IMR-90 (cell line): ENCODE measurements around the gene ZNF195. TPM values are rescaled to one million over a fixed set of nuclear protein-coding genes. Genes with fewer than 3 reads are reported as not detected.

Experiments
- ATAC-seq: fragments of 200-7000 bp; cut with Tn5 transposase; 2 replicates; pipeline ENCODE4 v1.9.1; 2020; ENCODE audit warnings: low read depth, mild to moderate bottlenecking, moderate library complexity
- BruUV-seq: library from RNA; stranded (reverse); fragments of 400-500 nt; replicated peaks from 2 replicates; lab custom pipeline; 2021; lab: Mats Ljungman, UMichigan
- CTCF ChIA-PET: fragments of 300-600 bp; formaldehyde crosslinking; extraction: SDS; loops from one replicate; lab custom pipeline; 2021; ENCODE audit warnings: antibody characterized with exemption; lab: Yijun Ruan, JAX
- POLR2A ChIA-PET: fragments of 300-600 bp; sonication (Branson Sonifier 250); formaldehyde crosslinking; loops from one replicate; lab custom pipeline; 2022; ENCODE audit warnings: antibody characterized with exemption; ENCODE audit not compliant: unreplicated experiment; lab: Charles Lee
- DNase-seq: peaks from one replicate; pipeline ENCODE4 v3.0.0; 2013
- H2AFZ ChIP-seq: replicated peaks from 2 replicates; pipeline ENCODE3; 2013; ENCODE audit warnings: low read length, mild to moderate bottlenecking; ENCODE audit not compliant: poor library complexity
- H2AK5ac ChIP-seq: 2 replicates; pipeline ENCODE4 v1.6.1; 2013; ENCODE audit warnings: low read depth, low read length, inconsistent platforms
- H2AK9ac ChIP-seq: replicated peaks from 2 replicates; pipeline ENCODE3; 2013; ENCODE audit warnings: mild to moderate bottlenecking, low read depth, low read length, moderate library complexity; ENCODE audit not compliant: poor library complexity
- H2BK120ac ChIP-seq: 2 replicates; pipeline ENCODE4 v1.6.1; 2013; ENCODE audit warnings: low read depth, low read length, inconsistent platforms
- H2BK15ac ChIP-seq: 3 replicates; pipeline ENCODE4 v1.6.1; 2013; ENCODE audit warnings: low read depth, low read length, inconsistent platforms
- H2BK20ac ChIP-seq: 2 replicates; pipeline ENCODE4 v1.6.1; 2013; ENCODE audit warnings: low read depth, mild to moderate bottlenecking, inconsistent platforms, low read length, moderate library complexity
- H2BK5ac ChIP-seq: 2 replicates; pipeline ENCODE4 v1.6.1; 2013; ENCODE audit warnings: mild to moderate bottlenecking, low read depth, low read length, inconsistent platforms; ENCODE audit not compliant: poor library complexity, severe bottlenecking
- H3K14ac ChIP-seq: replicated peaks from 2 replicates; pipeline ENCODE4 v1.6.1; 2013; ENCODE audit warnings: low read depth, low read length, inconsistent platforms
- H3K18ac ChIP-seq: 2 replicates; pipeline ENCODE4 v1.6.1; 2013; ENCODE audit warnings: low read depth, low read length, control low read depth
- H3K23ac ChIP-seq: 2 replicates; pipeline ENCODE4 v1.6.1; 2013; ENCODE audit warnings: low read depth, low read length, inconsistent platforms
- H3K27ac ChIP-seq: 2 replicates; pipeline ENCODE4 v1.5.1; 2013; ENCODE audit warnings: mild to moderate bottlenecking, control low read depth, low read length; ENCODE audit not compliant: insufficient read depth
- H3K27me3 ChIP-seq: 2 replicates; pipeline ENCODE4 v1.6.1; 2013; ENCODE audit warnings: low read length; ENCODE audit not compliant: control insufficient read depth, insufficient read depth
- H3K36me3 ChIP-seq: 2 replicates; pipeline ENCODE4 v1.6.1; 2013; ENCODE audit warnings: low read length, mixed read lengths; ENCODE audit not compliant: control insufficient read depth, insufficient read depth
- H3K4ac ChIP-seq: 2 replicates; pipeline ENCODE4 v1.6.1; 2013; ENCODE audit warnings: low read depth, low read length, inconsistent platforms
- H3K4me1 ChIP-seq: 2 replicates; pipeline ENCODE4 v1.6.1; 2013; ENCODE audit warnings: low read length, mixed read lengths; ENCODE audit not compliant: control insufficient read depth, insufficient read depth
- H3K4me2 ChIP-seq: 2 replicates; pipeline ENCODE4 v1.6.1; 2013; ENCODE audit warnings: low read depth, mild to moderate bottlenecking, control low read depth, low read length, moderate library complexity
- H3K4me3 ChIP-seq: 2 replicates; pipeline ENCODE4 v1.5.1; 2013; ENCODE audit warnings: low read depth, mild to moderate bottlenecking, control low read depth, low read length, moderate library complexity; ENCODE audit not compliant: insufficient read depth
- H3K56ac ChIP-seq: 2 replicates; pipeline ENCODE4 v1.6.1; 2013; ENCODE audit warnings: low read length, inconsistent platforms; ENCODE audit not compliant: insufficient read depth; ENCODE audit errors: extremely low read depth
- H3K79me1 ChIP-seq, 2 experiments: 2 replicates each; pipeline ENCODE4 v1.6.1; 2013; ENCODE audit warnings: low read length in 2 of 2, inconsistent platforms in 1 of 2, low read depth in 1 of 2
- H3K9ac ChIP-seq: 2 replicates; pipeline ENCODE4 v1.6.1; 2013; ENCODE audit warnings: low read depth, low read length, control low read depth
- H3K9me1 ChIP-seq: 2 replicates; pipeline ENCODE4 v1.6.1; 2013; ENCODE audit warnings: low read length, inconsistent platforms; ENCODE audit not compliant: insufficient read depth
- H3K9me3 ChIP-seq: 2 replicates; pipeline ENCODE4 v1.6.1; 2013; ENCODE audit warnings: low read length; ENCODE audit not compliant: control insufficient read depth, insufficient read depth
- H4K20me1 ChIP-seq: 2 replicates; pipeline ENCODE4 v1.6.1; 2013; ENCODE audit warnings: low read length, inconsistent platforms; ENCODE audit not compliant: insufficient read depth
- H4K5ac ChIP-seq: 2 replicates; pipeline ENCODE4 v1.6.1; 2013; ENCODE audit warnings: mild to moderate bottlenecking, low read depth, low read length, control low read depth
- H4K8ac ChIP-seq, 2 experiments: 2 replicates each; pipeline ENCODE4 v1.6.1; 2013; ENCODE audit warnings: low read depth in 2 of 2, low read length in 2 of 2, control low read depth in 1 of 2, inconsistent platforms in 1 of 2
- H4K91ac ChIP-seq: 2 replicates; pipeline ENCODE4 v1.6.1; 2013; ENCODE audit warnings: low read depth, low read length, inconsistent platforms; ENCODE audit not compliant: insufficient read depth
- CEBPB ChIP-seq: IDR thresholded peaks from 2 replicates; pipeline ENCODE4 v1.6.1; 2012; ENCODE audit warnings: low read depth, low read length, improper control_type of control experiment
- MAFK ChIP-seq: IDR thresholded peaks from 2 replicates; pipeline ENCODE4 v1.6.1; 2012; ENCODE audit warnings: low read depth, low read length, improper control_type of control experiment
- POLR2A ChIP-seq: IDR thresholded peaks from 2 replicates; pipeline ENCODE4 v1.6.1; 2012; ENCODE audit warnings: mild to moderate bottlenecking, low read depth, low read length
- RFX5 ChIP-seq: IDR thresholded peaks from 2 replicates; pipeline ENCODE4 v1.8.0; 2012; ENCODE audit warnings: low read depth, mild to moderate bottlenecking, low read length, moderate library complexity
- WGBS, 2 experiments: methylation state at CpG; one replicate each; pipeline versions ENCODE4 v1.1.5 to v1.1.7; 2013; ENCODE audit warnings: missing lambda C conversion rate in 2 of 2; ENCODE audit not compliant: insufficient read length in 1 of 2; ENCODE audit errors: extremely low coverage in 2 of 2; 5-methylcytosine and 5-hydroxymethylcytosine counted together
- dilution Hi-C: fragments of 300-500 bp; cut with HindIII; formaldehyde crosslinking; loops from one replicate; pipeline ENCODE4 v1.14.3; 2018; ENCODE audit warnings: low sequenced_read_pairs; ENCODE audit not compliant: unreplicated experiment
- in situ Hi-C: fragments of 300-500 bp; cut with MboI; formaldehyde crosslinking; loops from 3 replicates; pipeline ENCODE4 v1.14.3; 2019; ENCODE audit warnings: low sequenced_read_pairs, inconsistent platforms, mixed read lengths
- intact Hi-C: fragments of 100-400 bp; cut with micrococcal nuclease; formaldehyde crosslinking; loops from 2 replicates; pipeline ENCODE4 v1.10.0; 2022
- polyA plus RNA-seq, 3 experiments: library from polyadenylated mRNA; depleted of rRNA; stranded (reverse); fragments of >200 nt; gene quantifications; 2 replicates each; pipeline ENCODE4 v1.2.3, GENCODE V29; 2012; ENCODE audit warnings: low replicate concordance in 1 of 3
- total RNA-seq: library from RNA; depleted of rRNA; stranded (reverse); fragments of >200 nt; gene quantifications from 2 replicates; pipeline ENCODE4 v1.2.3, GENCODE V29; 2012
- TF ChIP-seq, protein P1 (sequence below): fragments of 150-350 bp; IDR thresholded peaks from 2 replicates; pipeline ENCODE4 v1.6.1; 2017; ENCODE audit warnings: mild to moderate bottlenecking, antibody characterized with exemption, low read length, low read depth
- TF ChIP-seq, protein P2 (sequence below): conservative IDR thresholded peaks from 2 replicates; pipeline ENCODE4 v1.5.1; 2012; ENCODE audit warnings: mild to moderate bottlenecking, low read depth, low read length, improper control_type of control experiment

Gene ZNF195
- total and polyA plus RNA-seq, 2 of the 4 experiments (the other 2 are of a cell fraction), result 10.2 to 24.4 TPM

DNA sequence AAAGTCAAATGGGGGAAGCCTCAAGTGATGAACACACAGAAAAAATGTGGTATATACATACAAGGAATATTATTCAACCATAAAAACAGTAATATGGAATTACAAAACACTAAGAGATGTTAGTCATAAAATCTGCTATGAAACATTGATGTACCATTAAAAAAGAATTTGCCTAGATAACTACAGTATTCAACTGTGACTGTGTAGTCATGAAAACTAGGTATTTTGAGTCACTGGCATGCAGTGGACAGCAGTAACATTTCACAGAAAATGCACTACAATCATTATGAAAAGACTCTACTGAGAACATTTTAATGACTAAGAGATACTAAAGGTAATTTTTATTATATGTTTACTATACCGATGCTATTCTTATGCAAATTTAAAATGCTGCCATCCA is 11.7 kb downstream of the ZNF195 start:
- Histone ChIP-seq H3K23ac (no peak overlapping the region), H2BK5ac (no peak overlapping the region), H3K4me1 (no peaks in the 10 kb centered on the region), H3K79me1 (peaks cover 10 to 12% of the 10 kb centered on the region in 2 experiments), H2BK20ac (no peak overlapping the region), H4K91ac (no peak overlapping the region), H3K9me3 (peaks cover 35% of the 10 kb centered on the region), H3K9me1 (no peaks in the 10 kb centered on the region), H3K9ac (no peak overlapping the region), H3K27ac (no peak overlapping the region), H4K20me1 (no peaks in the 10 kb centered on the region), H3K27me3 (no peaks in the 10 kb centered on the region), H3K56ac (no peak overlapping the region), H4K5ac (no peak overlapping the region), H2AK9ac (no peak overlapping the region), H3K4me2 (no peak overlapping the region), H3K36me3 (peaks cover 40% of the 10 kb centered on the region), H2BK15ac (no peak overlapping the region), H3K4me3 (no peak overlapping the region), H3K14ac (no peak overlapping the region), H4K8ac (no peak overlapping the region), H2AK5ac (no peak overlapping the region), H3K4ac (no peak overlapping the region), H2BK120ac (no peak overlapping the region), H2AFZ (no peak overlapping the region), H3K18ac (no peak overlapping the region)
- no TSS peak for BruUV-seq
- ChIA-PET POLR2A (no interaction called here), CTCF (no interaction called here)
- TF ChIP-seq, protein P1, sequence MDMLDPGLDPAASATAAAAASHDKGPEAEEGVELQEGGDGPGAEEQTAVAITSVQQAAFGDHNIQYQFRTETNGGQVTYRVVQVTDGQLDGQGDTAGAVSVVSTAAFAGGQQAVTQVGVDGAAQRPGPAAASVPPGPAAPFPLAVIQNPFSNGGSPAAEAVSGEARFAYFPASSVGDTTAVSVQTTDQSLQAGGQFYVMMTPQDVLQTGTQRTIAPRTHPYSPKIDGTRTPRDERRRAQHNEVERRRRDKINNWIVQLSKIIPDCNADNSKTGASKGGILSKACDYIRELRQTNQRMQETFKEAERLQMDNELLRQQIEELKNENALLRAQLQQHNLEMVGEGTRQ, result no peak
- TF ChIP-seq, protein P2, sequence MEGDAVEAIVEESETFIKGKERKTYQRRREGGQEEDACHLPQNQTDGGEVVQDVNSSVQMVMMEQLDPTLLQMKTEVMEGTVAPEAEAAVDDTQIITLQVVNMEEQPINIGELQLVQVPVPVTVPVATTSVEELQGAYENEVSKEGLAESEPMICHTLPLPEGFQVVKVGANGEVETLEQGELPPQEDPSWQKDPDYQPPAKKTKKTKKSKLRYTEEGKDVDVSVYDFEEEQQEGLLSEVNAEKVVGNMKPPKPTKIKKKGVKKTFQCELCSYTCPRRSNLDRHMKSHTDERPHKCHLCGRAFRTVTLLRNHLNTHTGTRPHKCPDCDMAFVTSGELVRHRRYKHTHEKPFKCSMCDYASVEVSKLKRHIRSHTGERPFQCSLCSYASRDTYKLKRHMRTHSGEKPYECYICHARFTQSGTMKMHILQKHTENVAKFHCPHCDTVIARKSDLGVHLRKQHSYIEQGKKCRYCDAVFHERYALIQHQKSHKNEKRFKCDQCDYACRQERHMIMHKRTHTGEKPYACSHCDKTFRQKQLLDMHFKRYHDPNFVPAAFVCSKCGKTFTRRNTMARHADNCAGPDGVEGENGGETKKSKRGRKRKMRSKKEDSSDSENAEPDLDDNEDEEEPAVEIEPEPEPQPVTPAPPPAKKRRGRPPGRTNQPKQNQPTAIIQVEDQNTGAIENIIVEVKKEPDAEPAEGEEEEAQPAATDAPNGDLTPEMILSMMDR, result no peak
- TF ChIP-seq CEBPB (no peak), MAFK (no peak), POLR2A (no peak), RFX5 (no peak)
- ATAC-seq (no peak), DNase-seq (no peak)
- in situ Hi-C loops, result no loop called here
- intact Hi-C loops, result no loop called here
- WGBS, 2 experiments, result no CpG with 5 or more reads among the region's 1 CpG
- dilution Hi-C loops, result no loop called here
